Pancreas (tissue), 10 donors: ENCODE measurements around the gene IMMP2L. TPM values are rescaled to one million over a fixed set of nuclear protein-coding genes. Genes with fewer than 3 reads are reported as not detected.

ENCODE experiments used
- ATAC-seq, 4 donors: fragments of 200-7000 bp; cut with Tn5 transposase; one replicate each; pipeline versions ENCODE4 v1.8.0 to v1.9.1; 2020; ENCODE audit warnings: mild to moderate bottlenecking in 4 of 4, moderate library complexity in 4 of 4
- DNase-seq, 6 donors: peaks; one replicate each; pipeline ENCODE4 v3.0.0-alpha.2; 2020
- FAIRE-seq: peaks from 2 replicates; lab custom pipeline; 2012; peaks lifted over from hg19 to GRCh38; lab: Jason Lieb, UNC
- H3K27ac ChIP-seq, 4 donors: fragments of 200-600 bp; sonication (generic); 1 replicate in 3 of 4; 2 replicates in 1 of 4; pipeline versions ENCODE4 v1.5.0 to v1.8.0; 2020
- H3K27me3 ChIP-seq, 4 donors: fragments of 200-600 bp; one replicate each; pipeline ENCODE4 v1.8.0; 2021
- H3K36me3 ChIP-seq, 3 donors: fragments of 200-600 bp; sonication (generic) in 1 of 3; one replicate each; pipeline versions ENCODE4 v1.5.0 to v1.8.0; 2020 to 2021
- H3K4me1 ChIP-seq, 3 donors: fragments of 200-600 bp; one replicate each; pipeline ENCODE4 v1.8.0; 2021
- H3K4me3 ChIP-seq, 4 donors: fragments of 200-600 bp; sonication (generic) in 2 of 4; one replicate each; pipeline versions ENCODE4 v1.5.0 to v1.8.0; 2020 to 2021
- H3K9me3 ChIP-seq, 4 donors: fragments of 200-600 bp; one replicate each; pipeline ENCODE4 v1.8.0; 2021
- CTCF ChIP-seq, 4 donors: fragments of 200-600 bp; sonication (generic) in 3 of 4; IDR thresholded peaks; one replicate each; pipeline versions ENCODE4 v1.5.0 to v1.8.0; 2021; ENCODE audit warnings: antibody characterized with exemption in 4 of 4
- WGBS, 2 donors: extraction: QIAGEN DNeasy Blood & Tissue Kit; methylation state at CpG; one replicate each; pipeline ENCODE4 v1.1.7; 2013; 5-methylcytosine and 5-hydroxymethylcytosine counted together
- intact Hi-C, 3 donors: fragments of 100-400 bp; cut with DNase I; formaldehyde crosslinking; loops; one replicate each; pipeline versions ENCODE4 v1.11.1 to v1.14.2; 2022
- polyA plus RNA-seq, 2 donors: library from polyadenylated mRNA; stranded (reverse); fragments of 200-250 nt; gene quantifications; one replicate each; pipeline ENCODE4 v1.2.3, GENCODE V29; 2013
- total RNA-seq, 6 donors: library from RNA; stranded (reverse); fragmentation: NEBNext Ultra II Directional in 4 of 6; extraction: Animal tissue kit (Norgen Biotek cat#: 25700) in 4 of 6; gene quantifications; one replicate each; pipeline versions ENCODE4 v1.2.1 to v1.2.4, GENCODE V29; 2021 to 2023
- donor health status: healthy with polysubstance abuse.
- donor health status: DM: no; HTN: no; CAD: no; lungs with moderate emphysema.
- donor health status: DM: no; HTN: no; CAD: no.
- donor health status: control.
- donor health status: control.
- donor health status: Bipolar disorder and iron deficiency.
- donor health status: DM: yes; HTN: yes; CAD: no.
- donor health status: DM: no; HTN: no; CAD: no.
- donor health status: DM: no; HTN: no; CAD: no.
- donor health status: DM: yes; HTN: yes; CAD: no.

The IMMP2L gene
- total and polyA plus RNA-seq, 8 donors, result 7.3 to 30.0 (median 12.9) TPM

- no peaks in the 10 kb centered on the region for H3K9me3 ChIP-seq
- H3K27ac ChIP-seq, result no peak overlapping the region
- H3K4me1 ChIP-seq, result no peaks in the 10 kb centered on the region
- 97% methylated on average over 1 of the region's 1 CpG for WGBS, 2 donors
- no peak overlapping the region for H3K4me3 ChIP-seq
- FAIRE-seq (no peak), DNase-seq (no peak), ATAC-seq (no peak)
- H3K36me3 ChIP-seq, result no peaks in the 10 kb centered on the region
- intact Hi-C loops, result no loop called here
- no peak for TF ChIP-seq CTCF (IDR thresholded peaks at IDR 0.05)
- H3K27me3 ChIP-seq, result no peaks in the 10 kb centered on the region
Measured at GRCh38 chr7:111210043-111210442, 352.2 kb downstream of the IMMP2L start.

DNA sequence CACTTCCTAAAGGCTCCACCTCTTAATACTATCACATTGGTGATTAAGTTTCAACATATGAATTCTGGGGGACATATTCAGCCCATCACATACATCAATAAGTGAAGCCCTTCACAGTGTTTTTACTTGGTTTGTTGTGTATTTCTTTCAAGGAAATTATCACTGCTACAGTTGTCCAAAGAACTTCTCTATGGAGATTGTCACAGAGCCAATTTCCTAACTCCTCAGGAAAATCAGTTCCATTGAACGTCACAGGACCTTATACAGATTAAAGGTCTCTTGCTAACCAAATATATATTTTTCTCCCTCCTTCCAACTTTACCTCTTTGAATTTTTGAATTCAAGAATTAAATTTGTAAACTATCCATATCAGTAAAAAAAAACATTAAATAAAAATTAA is 357.0 kb downstream of the IMMP2L start:
- H3K36me3 ChIP-seq, result no peaks in the 10 kb centered on the region
- no peak overlapping the region for H3K27ac ChIP-seq
- WGBS, 2 donors, result 65 to 86% methylated on average over 1 of the region's 1 CpG
- intact Hi-C loops, result no loop called here
- DNase-seq (no peak), ATAC-seq (no peak), FAIRE-seq (no peak)
- H3K9me3 ChIP-seq, result no peaks in the 10 kb centered on the region
- no peak overlapping the region for H3K4me3 ChIP-seq
- no peaks in the 10 kb centered on the region for H3K4me1 ChIP-seq
- no peaks in the 10 kb centered on the region for H3K27me3 ChIP-seq
- TF ChIP-seq CTCF (IDR thresholded peaks at IDR 0.05), result no peak

GRCh38 chr7:111202321-111202720 is 360.0 kb downstream of the IMMP2L start:
- TF ChIP-seq CTCF (IDR thresholded peaks at IDR 0.05), result no peak
- DNase-seq (no peak), FAIRE-seq (no peak), ATAC-seq (no peak)
- H3K4me1 ChIP-seq, result no peaks in the 10 kb centered on the region
- H3K4me3 ChIP-seq, result no peak overlapping the region
- WGBS, 2 donors, result 94 to 96% methylated on average over 4 of the region's 4 CpGs
- no peaks in the 10 kb centered on the region for H3K9me3 ChIP-seq
- H3K27ac ChIP-seq, result no peak overlapping the region
- H3K27me3 ChIP-seq, result no peaks in the 10 kb centered on the region
- H3K36me3 ChIP-seq, result no peaks in the 10 kb centered on the region
- intact Hi-C loops, result no loop called here

DNA sequence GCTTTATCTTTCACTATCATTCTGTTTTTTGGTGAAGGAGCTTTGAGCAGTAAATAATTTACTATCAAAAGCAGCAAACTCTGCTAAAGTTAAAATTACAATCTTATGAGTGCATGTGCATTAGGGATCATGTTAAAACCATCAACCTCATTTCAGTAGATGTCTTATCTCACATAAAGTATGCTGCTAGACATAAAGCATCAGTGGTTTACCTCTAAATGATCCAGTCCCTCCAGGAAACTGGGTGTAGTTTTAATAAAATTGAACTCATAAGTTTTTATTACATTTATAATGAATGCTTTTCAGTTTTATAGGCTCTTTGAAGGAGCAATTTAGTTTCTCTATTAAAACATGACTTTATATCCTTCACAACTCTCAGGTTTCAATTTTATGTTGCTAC is 362.6 kb downstream of the IMMP2L start:
- Histone ChIP-seq H3K9me3 (no peaks in the 10 kb centered on the region), H3K27me3 (no peaks in the 10 kb centered on the region), H3K36me3 (no peaks in the 10 kb centered on the region), H3K4me1 (no peaks in the 10 kb centered on the region), H3K4me3 (no peak overlapping the region), H3K27ac (no peak overlapping the region)
- no peak for DNase-seq
- FAIRE-seq, result peak; percentile 53
- no peak for ATAC-seq
- no peak for TF ChIP-seq CTCF (IDR thresholded peaks at IDR 0.05)
- intact Hi-C loops, result no loop called here

DNA sequence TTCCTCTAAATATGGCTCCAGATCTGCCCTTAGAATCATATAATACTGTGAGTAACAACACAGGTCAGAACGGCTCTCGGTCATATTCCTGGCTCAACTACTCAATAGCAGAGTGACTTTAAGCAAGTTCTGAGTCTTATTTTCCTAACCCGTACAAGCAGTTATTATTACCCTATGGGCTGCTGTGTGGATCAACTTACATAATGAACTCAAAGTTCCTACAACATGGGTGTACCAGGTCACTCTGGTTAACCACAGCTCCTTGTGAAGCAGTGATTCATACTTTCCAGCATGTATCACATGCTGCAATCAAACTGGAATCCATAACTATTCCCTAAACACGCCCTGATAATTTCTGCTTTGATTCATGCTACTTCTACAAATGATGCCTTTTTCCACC is 364.0 kb downstream of the IMMP2L start:
- H3K4me1 ChIP-seq, result no peaks in the 10 kb centered on the region
- TF ChIP-seq CTCF (IDR thresholded peaks at IDR 0.05), result no peak
- H3K4me3 ChIP-seq, result no peak overlapping the region
- no peak for DNase-seq
- no peak for FAIRE-seq
- H3K27me3 ChIP-seq, result no peaks in the 10 kb centered on the region
- no peaks in the 10 kb centered on the region for H3K36me3 ChIP-seq
- no peaks in the 10 kb centered on the region for H3K9me3 ChIP-seq
- 89 to 95% methylated on average over 4 of the region's 4 CpGs for WGBS, 2 donors
- intact Hi-C loops, result no loop called here
- peak in 2 of 4 donors; percentile 38 to 65 for ATAC-seq
- H3K27ac ChIP-seq, result no peak overlapping the region
